Hematopoietic multipotent progenitor cell treated with erythropoietin and hydrocortisone succinate and interleukin-3 and kit ligand, for 15 days (in vitro differentiated cells): ENCODE results near the gene HIPK2.

Experiments used
- DNase-seq: peaks from one replicate; pipeline ENCODE4 v3.0.0-alpha.2; 2015; ENCODE audit warnings: low spot score

Gene HIPK2

DNA sequence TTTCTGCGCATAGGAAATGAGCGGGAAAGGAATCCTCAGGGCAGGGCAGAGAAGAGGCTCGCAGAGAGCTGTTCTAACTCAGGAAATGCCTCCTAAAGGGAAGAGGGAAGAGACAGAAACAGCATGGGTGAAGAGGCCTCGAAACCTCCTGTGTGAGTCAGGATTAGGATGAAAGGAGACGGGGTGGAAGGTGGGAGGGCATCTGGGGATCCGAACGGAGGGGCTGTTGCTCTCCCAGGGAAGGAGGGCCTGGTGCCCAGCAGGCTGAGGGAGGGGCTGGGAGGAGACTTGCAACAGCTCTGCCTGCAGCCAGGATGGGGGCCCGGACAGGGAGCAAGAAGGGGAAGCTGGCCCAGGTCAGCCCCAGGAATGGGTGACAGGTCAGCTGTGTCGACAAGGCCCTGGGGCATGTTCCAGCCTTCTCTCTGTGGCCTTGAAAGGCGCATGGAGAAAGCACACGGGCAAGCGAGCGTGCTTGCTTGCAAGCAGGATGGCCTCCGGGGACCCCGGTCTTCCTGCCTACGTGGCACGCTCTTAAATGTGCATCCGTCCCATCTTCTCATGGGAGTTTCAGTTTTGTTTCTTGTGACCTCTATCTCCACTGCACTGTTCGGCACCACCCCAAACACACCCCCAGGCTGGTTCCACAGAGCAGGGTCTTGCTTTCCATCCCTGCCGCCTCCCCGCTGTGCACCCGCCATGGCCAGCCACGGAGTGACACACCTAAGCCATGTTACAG lies 63.5 kb downstream of the HIPK2 start:
- DNase-seq: no peak

DNA sequence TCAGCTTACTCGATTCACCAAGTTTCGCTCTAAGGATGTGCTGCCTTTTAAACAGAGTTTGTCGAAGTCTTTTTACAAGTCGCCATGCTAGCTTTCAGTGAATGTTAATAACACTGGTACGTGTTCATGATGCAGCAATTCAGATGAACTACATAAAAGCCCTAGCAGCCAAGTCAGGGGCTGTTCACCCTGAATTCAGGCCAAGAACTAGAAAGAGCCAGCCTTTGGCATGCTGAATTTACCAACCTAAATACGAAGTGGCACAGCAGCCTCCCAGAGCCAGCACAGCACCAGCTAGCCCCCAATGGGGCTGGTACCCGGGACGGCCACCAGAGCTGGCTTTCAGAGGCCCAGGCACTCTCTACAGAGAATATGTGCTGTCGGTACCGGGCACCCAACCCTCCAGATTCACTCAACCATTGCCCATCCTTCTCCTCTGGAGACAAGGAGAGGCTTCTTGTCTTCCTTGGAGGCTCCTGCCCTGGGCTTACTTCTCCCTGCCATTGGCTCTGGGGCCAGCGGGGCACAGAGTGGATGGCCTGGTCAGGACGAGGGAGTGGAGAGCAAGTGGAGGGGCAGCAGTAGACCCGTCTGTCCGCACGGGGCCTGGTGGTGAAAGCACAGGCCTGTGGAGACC lies 64.2 kb downstream of the HIPK2 start:
- no peak for DNase-seq

DNA sequence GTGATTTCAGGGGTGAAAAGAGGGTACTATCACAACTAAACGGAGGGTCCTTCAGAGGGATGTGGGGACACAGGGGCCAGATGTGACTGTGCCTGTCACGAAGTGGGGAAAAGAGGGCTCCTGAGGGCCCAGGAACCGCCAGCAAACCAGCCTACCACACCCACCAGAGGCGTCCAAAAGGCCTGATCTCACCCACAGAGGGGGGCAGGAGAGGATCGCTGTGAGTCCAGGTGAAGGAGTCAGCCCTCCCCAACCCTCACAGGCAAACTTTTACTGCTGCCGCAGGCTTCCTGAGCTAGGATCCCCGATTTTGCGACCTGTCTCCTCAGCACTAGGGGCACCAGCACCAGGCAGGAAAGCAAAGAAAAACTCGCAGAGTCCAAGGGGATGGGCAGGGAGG lies 64.7 kb downstream of the HIPK2 start:
- no peak for DNase-seq

DNA sequence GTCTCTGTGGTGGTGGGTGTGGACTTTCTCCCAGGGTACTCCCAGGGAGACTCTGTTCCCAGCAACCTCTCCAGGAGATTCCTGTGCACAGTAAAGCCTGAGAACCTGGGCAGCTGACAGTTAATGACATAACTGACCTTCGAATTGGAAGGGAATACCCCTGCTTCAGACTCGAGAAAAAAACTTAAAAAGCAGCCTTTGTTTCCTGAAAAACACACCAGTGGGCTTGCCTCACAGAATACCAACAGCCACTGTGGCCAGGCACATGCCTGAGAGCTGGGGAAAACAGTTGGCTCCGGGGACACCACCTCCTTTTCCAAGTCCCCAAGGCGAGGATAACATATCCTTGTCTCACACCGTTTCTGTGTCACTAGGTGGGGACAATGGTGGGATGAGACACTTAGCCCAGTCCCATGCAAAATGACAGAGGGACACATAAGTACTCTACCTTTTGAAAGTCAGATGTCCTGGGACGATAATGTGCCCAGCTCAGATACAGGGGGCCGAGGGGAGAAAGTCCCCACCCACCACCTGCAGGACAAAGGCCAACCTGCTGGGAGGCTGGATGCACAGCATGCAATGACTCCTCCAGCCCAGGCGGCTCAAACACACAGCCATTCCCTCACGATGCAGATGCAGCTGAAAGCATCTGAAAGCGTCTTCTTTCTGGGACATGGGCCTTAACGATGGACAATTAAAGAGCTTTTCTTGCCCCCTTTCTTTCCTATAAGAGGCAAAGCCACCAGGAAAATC lies 65.6 kb downstream of the HIPK2 start:
- DNase-seq: no peak

DNA sequence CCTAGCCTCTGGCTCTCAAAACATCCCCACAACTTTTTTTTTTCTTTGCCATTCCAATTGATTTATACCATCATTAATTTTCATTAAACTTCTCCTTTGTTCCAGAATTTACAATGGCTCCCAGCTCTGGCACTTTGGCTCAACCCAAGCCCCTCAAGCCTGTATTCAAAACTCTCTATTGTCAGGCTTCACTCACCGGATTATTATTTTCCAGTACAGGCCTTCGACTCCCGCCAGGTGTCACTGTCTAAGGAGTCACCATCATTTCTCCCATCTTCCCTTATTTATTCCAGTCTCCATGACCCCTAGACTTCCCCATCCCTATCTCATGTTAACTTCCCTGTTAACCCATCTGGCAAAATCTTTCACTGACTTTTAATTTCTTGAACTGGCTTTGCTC lies 67.8 kb downstream of the HIPK2 start:
- DNase-seq: no peak

DNA sequence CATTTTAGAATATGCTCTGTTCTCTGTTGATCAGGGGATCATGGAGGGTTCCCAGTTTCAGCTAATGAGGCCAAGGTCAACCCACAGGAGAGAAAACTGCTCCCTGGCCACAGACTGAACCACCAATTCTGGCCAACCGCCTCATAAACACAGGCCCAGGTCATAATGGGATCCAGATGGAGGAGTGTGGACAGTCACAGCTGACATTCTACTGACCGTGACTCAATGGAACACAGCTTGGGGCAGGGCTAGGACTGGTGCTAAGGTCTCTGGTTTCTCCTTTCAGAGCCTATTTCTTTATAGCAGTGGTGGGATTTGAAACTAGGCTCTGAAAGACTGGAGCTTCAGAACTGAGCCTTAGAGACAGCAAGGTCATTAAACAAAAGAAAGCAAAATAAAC lies 68.3 kb downstream of the HIPK2 start:
- no peak for DNase-seq

DNA sequence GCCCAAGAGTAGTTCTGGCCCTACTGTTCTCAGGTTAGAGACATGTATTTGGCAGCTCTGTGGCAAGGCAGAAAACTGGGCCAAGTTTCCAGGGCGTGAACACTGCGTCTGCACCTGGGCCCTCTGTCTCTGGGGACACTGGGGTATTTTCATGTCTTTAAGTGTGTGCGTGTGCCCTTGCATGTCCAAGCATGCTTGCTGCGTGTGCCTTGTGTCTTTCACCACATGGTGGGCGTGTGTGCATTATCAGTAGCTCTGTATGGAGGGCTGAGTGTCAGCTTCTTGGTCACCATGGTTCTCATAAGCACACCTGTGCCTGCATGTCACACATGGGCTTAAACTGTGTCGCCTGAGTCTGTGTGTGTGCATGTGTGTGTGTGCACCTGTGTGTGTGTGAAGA lies 69.3 kb downstream of the HIPK2 start:
- no peak for DNase-seq

DNA sequence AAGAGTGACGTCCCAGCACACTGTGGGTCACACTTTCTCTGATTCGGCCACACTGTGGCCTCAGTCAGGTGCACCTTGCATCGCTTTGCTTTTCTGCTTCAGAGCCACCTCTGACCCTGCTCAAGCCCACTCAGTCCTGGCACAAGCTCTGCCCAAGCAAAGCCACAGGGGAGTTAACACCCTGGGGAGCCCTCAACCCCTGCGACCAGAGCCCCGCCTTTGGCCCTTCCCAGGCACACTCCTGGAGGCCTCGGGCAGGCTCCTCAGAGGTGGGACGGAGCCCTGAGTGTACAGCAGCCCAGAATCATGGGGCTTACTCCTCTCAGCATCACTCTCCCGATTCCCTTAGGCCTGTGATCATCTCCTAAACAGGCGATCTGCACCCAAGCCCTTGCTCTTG lies 71.0 kb downstream of the HIPK2 start:
- no peak for DNase-seq

DNA sequence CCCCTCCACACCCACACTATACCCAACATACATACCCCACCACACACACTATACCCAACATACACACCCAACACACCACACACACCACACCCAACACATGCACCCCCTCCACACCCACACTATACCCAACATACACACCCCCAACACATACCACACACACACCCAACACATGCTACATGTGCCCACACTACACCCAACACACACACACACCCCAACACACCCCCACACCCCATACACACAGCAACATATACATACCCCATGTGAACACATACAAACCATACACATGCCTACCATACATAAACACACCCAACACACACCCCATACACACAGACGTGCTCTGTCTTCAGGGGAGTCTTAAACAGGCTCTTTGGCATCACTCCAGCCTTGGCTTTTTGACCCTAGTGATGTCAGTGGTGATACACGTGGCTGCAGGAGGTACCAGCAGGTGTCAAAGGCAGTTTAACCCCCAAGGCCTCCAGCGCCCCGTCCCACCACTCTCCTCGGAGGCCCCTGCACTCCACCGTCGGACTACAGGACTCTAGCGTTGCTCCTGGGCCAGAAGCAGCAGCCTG lies 73.4 kb downstream of the HIPK2 start:
- DNase-seq: no peak

DNA sequence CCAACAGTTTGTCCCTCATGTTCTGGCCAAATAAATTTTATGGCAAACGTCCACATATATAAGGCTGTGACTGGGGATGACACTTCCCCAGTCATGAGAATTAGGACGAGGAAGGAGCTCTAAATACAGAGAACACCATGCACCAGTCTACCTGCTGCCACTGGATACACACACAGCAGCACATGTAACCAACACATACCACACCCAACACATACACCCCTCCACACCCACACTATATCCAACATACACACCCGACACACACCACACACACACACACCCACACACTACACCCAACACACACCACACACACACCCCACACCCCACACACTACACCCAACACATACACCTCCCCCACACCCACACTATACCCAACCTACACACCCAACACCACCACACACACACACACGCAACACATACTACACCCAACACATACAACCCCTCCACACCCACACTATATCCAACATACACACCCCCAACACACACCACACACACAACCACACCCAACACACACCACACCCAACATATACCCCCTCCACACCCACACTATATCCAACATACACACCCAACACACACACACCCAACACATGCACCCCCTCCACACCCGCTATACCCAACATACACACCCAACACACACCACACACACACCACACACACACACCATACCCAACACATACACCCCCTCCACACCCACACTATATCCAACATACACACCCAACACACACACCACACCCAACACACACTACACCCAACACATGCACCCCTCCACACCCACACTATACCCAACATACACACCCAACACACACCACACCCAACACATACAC lies 74.1 kb downstream of the HIPK2 start:
- no peak for DNase-seq

DNA sequence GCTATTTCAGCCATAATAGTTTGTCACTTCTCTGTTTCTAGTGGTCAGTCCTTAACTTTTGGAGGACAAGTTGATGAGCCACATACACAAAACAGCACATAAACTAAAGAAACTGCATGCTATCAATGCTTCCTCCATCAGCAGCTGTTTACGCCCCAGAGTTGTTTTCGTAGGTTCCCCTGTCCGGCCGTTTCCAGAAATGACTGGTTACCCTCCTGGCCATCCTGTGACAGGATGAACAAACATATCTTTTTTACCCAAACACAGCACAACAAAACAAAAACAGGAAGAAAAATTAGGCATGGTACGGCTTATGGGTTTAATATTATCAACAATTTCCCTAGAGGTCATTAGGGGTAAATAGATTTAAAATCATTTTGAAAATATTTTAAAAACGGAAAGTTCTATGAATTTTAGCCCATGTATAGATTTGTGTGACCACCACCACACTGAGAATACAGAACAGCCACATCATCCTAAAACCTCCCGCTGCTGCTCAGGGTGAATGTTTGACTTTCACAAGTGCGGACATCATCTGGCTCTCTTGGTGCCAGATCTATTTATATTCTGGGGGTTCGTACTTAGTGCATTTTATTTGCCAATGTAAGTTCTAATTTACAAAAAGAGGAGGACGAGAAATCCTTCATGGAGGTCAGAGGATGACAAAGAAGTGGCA lies 74.8 kb downstream of the HIPK2 start:
- DNase-seq: no peak

DNA sequence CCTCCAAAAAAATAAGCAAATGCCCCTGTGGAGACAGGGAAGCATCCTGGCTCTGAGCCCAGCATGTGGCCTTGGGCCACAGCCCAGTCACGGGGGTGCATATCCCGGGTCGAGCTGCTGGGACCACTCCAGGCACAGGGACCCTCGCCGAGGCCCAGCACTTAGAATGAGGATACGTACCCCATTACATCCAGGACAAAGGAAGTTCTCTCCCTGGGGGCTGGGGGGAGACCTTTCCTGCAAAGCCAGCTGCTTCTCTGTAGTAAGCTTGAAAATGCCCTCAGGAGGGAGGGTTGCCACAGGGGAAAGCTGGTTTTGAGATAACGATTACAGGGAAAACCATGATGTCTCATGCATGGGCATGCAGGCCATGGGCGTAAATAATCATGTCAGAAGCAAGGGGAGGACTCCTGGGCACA lies 75.5 kb downstream of the HIPK2 start:
- no peak for DNase-seq

DNA sequence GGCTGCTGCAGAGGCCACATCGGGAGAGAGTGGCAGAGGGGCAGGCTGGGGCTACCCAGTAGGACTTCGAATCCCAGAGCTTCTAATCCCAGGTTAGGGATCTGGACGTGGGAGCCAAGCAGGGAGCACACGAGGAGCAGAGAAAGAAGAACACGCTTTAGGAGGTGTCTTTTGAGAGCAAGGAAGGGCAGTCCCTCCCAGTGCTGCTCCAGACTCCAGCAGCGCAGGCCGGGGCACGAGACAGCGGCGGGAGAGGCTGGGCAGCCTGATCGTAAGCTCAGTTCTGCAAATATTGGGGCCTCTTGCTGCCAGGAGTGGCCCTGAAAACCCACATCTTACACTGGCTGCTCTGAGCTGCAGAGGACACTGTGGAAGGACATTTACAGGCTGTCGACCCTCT lies 75.9 kb downstream of the HIPK2 start:
- no peak for DNase-seq

DNA sequence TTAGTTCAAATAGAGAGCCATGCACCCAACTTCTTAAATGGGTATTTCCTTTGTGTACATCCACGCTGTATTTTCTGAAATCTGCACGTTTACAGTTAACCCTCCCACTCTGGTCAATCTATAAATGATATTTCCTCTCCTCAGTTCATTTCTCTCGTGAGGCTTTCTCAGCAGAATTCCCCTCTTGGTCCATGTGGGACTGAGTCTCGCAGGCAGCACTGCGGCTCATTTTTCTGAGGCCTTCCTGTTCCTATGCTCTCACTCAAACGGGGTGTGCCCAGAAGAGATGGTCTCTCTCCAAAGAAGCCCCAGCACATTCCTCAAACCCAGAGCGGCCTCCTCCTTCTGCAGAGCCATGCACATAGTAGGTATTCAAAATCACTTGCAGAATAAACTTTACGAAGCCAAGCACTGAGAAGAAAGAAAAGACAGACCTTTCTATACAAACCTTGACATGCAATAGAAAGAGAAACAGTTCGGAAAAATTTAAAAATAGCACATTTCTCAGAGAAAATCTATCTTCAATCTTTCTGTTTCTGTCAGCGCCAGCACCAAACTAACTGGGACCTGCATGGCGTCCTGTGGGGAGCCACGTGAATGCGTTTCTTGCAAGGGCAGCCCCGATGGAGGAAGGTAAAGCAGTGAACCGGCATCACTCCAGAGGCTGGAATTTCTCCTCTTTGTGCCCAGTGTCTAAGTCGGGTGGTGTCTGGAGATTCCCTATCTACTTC lies 77.1 kb downstream of the HIPK2 start:
- no peak for DNase-seq

DNA sequence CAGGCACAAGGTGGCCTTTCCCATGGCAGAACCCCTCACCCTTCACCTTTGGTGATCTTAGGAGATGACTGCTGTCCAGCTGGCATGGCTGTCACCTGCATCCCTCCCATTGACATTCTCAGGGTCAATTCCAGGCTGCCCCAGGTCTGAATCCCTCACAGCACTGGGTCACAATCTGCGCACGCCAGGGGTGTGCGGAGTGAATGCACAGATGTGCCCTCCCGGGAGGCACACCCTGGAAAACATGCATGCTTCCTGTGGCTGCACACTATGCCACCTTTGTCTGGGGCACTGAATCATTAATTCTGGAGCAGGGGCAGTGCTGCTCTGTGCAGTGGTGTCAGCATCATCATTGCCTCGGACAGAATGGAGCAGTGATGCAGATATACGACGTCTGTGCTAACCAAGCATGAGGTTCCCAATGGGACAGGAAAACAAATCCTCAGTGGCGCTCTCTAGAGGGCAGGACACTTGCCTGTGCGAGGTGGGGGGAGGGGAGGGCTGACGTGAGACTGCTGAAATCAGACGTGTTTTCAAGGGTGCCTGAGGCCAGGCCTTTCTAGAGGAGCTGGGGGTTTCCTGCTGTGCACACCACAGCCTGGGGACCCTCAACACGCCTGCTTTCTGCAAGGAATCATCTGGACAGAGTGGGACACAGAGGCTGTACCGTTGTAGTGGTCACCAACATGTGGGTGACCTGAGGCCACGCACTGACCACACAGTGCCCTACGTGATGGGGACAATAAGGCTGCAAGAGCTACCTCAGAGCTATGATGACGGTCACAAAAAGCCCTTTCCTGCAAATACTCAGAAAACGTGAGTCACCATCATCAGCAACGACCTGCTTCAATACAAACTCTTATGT lies 77.9 kb downstream of the HIPK2 start:
- no peak for DNase-seq

DNA sequence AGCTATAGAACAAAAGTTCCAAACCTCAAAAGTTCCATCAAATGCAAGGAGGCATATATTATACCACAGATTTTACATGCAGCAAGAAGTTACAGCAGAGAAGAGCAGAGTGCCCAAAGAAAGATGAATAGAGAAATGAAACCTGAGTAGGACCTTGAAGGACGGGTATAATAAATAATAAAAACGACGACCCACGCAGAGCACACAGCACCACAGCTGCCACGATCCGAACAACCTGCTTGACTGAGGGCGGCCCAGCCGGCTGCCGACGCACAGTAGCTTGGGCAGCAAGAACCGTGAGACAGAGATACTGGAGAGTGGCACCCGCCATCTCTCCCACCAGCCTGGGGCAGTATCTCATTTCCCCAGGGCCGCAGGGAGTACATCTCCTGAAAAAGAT lies 79.0 kb downstream of the HIPK2 start:
- no peak for DNase-seq

DNA sequence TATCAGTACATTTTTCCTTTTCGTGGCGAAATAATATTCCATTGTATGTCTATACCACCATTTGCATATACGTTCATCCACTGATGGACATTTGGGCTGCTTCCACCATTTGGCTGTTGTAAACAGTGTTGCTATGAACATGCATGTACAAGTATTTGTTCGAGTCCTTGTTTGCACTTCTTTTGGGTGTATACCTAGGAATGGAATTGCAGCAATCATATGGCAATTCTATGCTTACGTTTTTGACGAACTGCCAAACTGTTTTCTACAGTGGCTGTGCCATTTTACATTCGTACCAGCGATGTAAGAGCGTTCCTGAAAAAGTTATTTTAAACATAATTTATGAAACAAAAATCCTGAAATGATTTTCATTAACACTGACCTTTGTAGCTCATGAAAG lies 79.5 kb downstream of the HIPK2 start:
- DNase-seq: no peak

DNA sequence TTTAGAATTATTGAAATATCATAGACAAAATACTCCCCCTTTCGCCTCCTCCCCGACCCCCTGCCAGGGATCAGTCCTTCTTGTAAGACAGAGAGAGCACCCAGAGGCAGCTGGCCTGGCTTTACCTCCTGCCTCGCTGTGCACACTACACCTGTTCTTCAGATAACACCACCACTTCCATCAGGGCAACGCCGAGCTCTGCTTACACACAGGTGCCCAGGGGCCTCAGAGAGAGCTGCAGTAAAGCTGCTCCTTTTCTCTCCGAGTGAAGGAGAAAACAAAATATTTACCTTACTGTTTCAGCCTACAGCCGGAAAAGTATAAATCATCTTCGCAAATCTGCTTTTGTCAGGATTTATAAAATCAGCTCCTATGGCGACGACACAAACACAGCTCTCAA lies 80.7 kb downstream of the HIPK2 start:
- no peak for DNase-seq

DNA sequence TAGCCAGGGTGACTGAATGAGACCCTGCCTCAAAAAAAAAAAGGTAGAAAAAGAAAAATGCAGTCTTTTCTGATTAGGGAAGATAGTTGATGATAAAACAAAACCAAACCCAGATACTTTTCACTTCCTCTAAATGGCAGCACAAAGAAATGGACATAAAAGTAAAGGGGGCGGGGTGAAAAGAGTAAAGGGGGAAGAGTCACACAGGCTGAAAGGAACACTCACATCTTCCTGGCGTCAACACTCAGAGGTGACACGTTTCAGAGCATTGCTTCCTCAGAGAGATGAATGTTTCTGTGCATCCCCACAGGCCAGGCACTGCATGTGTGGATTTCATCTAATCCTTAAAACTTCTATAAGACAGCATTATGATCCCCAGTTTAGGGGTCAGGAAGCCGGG lies 81.2 kb downstream of the HIPK2 start:
- no peak for DNase-seq

DNA sequence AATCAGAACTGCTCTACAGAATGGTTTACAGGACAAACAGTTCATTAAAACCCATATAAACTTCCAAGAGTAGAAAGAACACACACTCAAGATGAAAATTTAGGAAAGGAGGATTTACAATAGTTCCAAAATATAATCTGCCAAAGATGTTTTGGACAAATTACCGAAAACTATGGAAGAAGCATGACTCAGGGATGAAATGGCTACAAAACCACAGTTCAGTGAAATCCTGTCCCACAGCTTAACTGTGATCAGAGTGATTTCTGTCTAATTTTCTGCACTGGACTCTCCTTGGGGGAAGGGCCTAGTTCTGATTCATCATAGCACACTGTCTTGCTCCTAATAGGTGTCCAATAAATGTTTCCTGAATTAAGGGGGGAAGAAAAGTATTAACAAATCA lies 82.2 kb downstream of the HIPK2 start:
- no peak for DNase-seq
